Left ventricle myocardium superior (tissue), 1 donor: ENCODE data around the gene AGR2. TPM values are rescaled to one million over a fixed set of nuclear protein-coding genes. Genes with fewer than 3 reads are reported as not detected.
"Not testable (repeated sequence)": the region's sequence is repeated elsewhere in the genome, so short reads cannot be mapped to it uniquely, and the experiment has no call there.

Experiments
- ATAC-seq: fragments of 200-7000 bp; cut with Tn5 transposase; one replicate; pipeline ENCODE4 v1.9.1; 2020; ENCODE audit warnings: mild to moderate bottlenecking, moderate library complexity
- DNase-seq: peaks from one replicate; pipeline ENCODE4 v3.0.0-alpha.2; 2020
- intact Hi-C: fragments of 100-400 bp; cut with micrococcal nuclease; formaldehyde crosslinking; loops from one replicate; pipeline ENCODE4 v1.11.0; 2022
- long read RNA-seq: library from polyadenylated mRNA; unstranded; transcript quantifications from one replicate; pipeline ENCODE4 v2.0.0, GENCODE V29; 2021
- total RNA-seq: library from RNA; stranded (reverse); fragmentation: NEBNext Ultra II Directional; extraction: Animal tissue kit (Norgen Biotek cat#: 25700); gene quantifications from one replicate; pipeline ENCODE4 v1.2.1, GENCODE V29; 2021
- donor health status: DM: no; HTN: yes; CAD: no; lungs with severe emphysema.

Gene AGR2
- total RNA-seq, result not detected
- long read RNA-seq, result 0 reads

GRCh38 chr7:16804674-16805439 lies at the start of gene AGR2:
TSS of gene AGR2 (minus strand) at chr7:16804999. CDS start at chr7:16801796, 3,203 bp downstream.
- no peak for DNase-seq
- intact Hi-C loops, result no loop called here
- no peak for ATAC-seq

- DNase-seq, ATAC-seq, intact Hi-C loops: not testable (repeated sequence)
These were observed 48.4 kb upstream of the AGR2 start for GRCh38 chr7:16853189-16853588.

GRCh38 chr7:16851829-16852228 lies 47.0 kb upstream of the AGR2 start:
- ATAC-seq, result peak; percentile 35
- intact Hi-C loops, result no loop called here

GRCh38 chr7:16850614-16851466 lies 46.0 kb upstream of the AGR2 start:
- DNase-seq (no peak), ATAC-seq (no peak)
- intact Hi-C loops, result no loop called here

More at GRCh38 chr7:16851829-16852228, 47.0 kb upstream of the AGR2 start:
- no peak for DNase-seq

GRCh38 chr7:16849296-16850148 lies 44.7 kb upstream of the AGR2 start:
- ATAC-seq (no peak), DNase-seq (no peak)
- intact Hi-C loops, result no loop called here

- DNase-seq (no peak), ATAC-seq (no peak)
- intact Hi-C loops, result no loop called here
These were observed 42.6 kb upstream of the AGR2 start for GRCh38 chr7:16847381-16847860.

- intact Hi-C loops, result no loop called here
These were observed 41.9 kb upstream of the AGR2 start for GRCh38 chr7:16846601-16847165.

GRCh38 chr7:16845746-16846145 lies 40.9 kb upstream of the AGR2 start:
- ATAC-seq, result no peak
- intact Hi-C loops, result no loop called here
- no peak for DNase-seq

More at GRCh38 chr7:16846601-16847165, 41.9 kb upstream of the AGR2 start:
- ATAC-seq (no peak), DNase-seq (no peak)

- intact Hi-C loops, result no loop called here
- ATAC-seq (no peak), DNase-seq (no peak)
These were observed 36.9 kb upstream of the AGR2 start for GRCh38 chr7:16841681-16842080.

GRCh38 chr7:16840094-16840493 lies 35.3 kb upstream of the AGR2 start:
- DNase-seq (no peak), ATAC-seq (no peak)
- intact Hi-C loops, result no loop called here

- ATAC-seq (no peak), DNase-seq (no peak)
- intact Hi-C loops, result no loop called here
These were observed 34.8 kb upstream of the AGR2 start for GRCh38 chr7:16839646-16840045.

GRCh38 chr7:16838891-16839290 lies 34.1 kb upstream of the AGR2 start:
- no peak for ATAC-seq
- intact Hi-C loops, result no loop called here
- DNase-seq, result no peak

- intact Hi-C loops, result no loop called here
- DNase-seq (no peak), ATAC-seq (no peak)
These were observed 33.6 kb upstream of the AGR2 start for GRCh38 chr7:16838386-16838785.

- no peak for ATAC-seq
These were observed 31.7 kb upstream of the AGR2 start for GRCh38 chr7:16836481-16836880.

GRCh38 chr7:16833373-16833772 lies 28.6 kb upstream of the AGR2 start:
- DNase-seq (no peak), ATAC-seq (no peak)
- intact Hi-C loops, result no loop called here

More at GRCh38 chr7:16836481-16836880, 31.7 kb upstream of the AGR2 start:
- intact Hi-C loops, result no loop called here
- no peak for DNase-seq

- intact Hi-C loops, result no loop called here
- DNase-seq (no peak), ATAC-seq (no peak)
These were observed 21.3 kb upstream of the AGR2 start for GRCh38 chr7:16826060-16826459.

GRCh38 chr7:16822029-16822428 lies 17.2 kb upstream of the AGR2 start:
- no peak for DNase-seq
- intact Hi-C loops, result no loop called here

GRCh38 chr7:16818732-16819131 lies 13.9 kb upstream of the AGR2 start:
- intact Hi-C loops, result no loop called here
- ATAC-seq (no peak), DNase-seq (no peak)

More at GRCh38 chr7:16822029-16822428, 17.2 kb upstream of the AGR2 start:
- ATAC-seq, result no peak

GRCh38 chr7:16817536-16817935 lies 12.7 kb upstream of the AGR2 start:
- intact Hi-C loops, result no loop called here
- ATAC-seq, result no peak
- DNase-seq, result no peak
